Adrenal gland (tissue), 12 donors: Measurements from ENCODE around the gene KRTAP10-2. TPM values are rescaled to one million over a fixed set of nuclear protein-coding genes. Genes with fewer than 3 reads are reported as not detected.

ENCODE experiments used
- DNase-seq, 7 donors: peaks; one replicate each; pipeline ENCODE4 v3.0.0-alpha.2; 2019 to 2020
- H3K27ac ChIP-seq, 5 donors: fragments of 200-600 bp; sonication (generic) in 4 of 5; 1 replicate in 3 of 5; 2 replicates in 2 of 5; pipeline versions ENCODE4 v1.5.1 to v1.8.0; 2016 to 2020; ENCODE audit warnings: mild to moderate bottlenecking in 1 of 5
- H3K27me3 ChIP-seq: fragments of 200-600 bp; 2 replicates; pipeline ENCODE4 v1.8.0; 2021
- H3K36me3 ChIP-seq, 2 donors: fragments of 200-600 bp; replicated peaks in 1 of 2; 1 replicate in 1 of 2; 2 replicates in 1 of 2; pipeline versions ENCODE4 v1.5.1 to v1.8.0; 2018 to 2022
- H3K4me1 ChIP-seq, 2 donors: fragments of 200-600 bp; replicated peaks in 1 of 2; 1 replicate in 1 of 2; 2 replicates in 1 of 2; pipeline versions ENCODE4 v1.5.1 to v1.8.0; 2018 to 2021
- H3K4me3 ChIP-seq, 4 donors: fragments of 200-600 bp; sonication (generic) in 3 of 4; one replicate each; pipeline ENCODE4 v1.5.1; 2016 to 2018
- H3K9me3 ChIP-seq, 3 donors: fragments of 200-600 bp; sonication (generic) in 1 of 3; replicated peaks in 1 of 3; 1 replicate in 2 of 3; 2 replicates in 1 of 3; pipeline versions ENCODE4 v1.5.1 to v1.8.0; 2016 to 2021
- CTCF ChIP-seq, 6 experiments: fragments of 450-650 bp in 4 of 6; fragments of 200-600 bp in 2 of 6; sonication (generic) in 1 of 6; IDR thresholded peaks; 1 replicate in 5 of 6; 2 replicates in 1 of 6; pipeline versions ENCODE4 v1.5.1 to v1.8.0; 2016 to 2021; ENCODE audit warnings: antibody characterized with exemption in 6 of 6, mild to moderate bottlenecking in 2 of 6, moderate library complexity in 1 of 6
- POLR2A ChIP-seq, 2 donors: fragments of 450-650 bp; IDR thresholded peaks; one replicate each; pipeline ENCODE4 v1.6.1; 2017; ENCODE audit warnings: antibody characterized with exemption in 2 of 2, mild to moderate bottlenecking in 2 of 2, moderate library complexity in 1 of 2
- WGBS, 4 donors: extraction: QIAGEN DNeasy Blood & Tissue Kit in 2 of 4; methylation state at CpG; one replicate each; pipeline versions ENCODE4 v1.1.5 to v1.1.7; 2013 to 2017; 5-methylcytosine and 5-hydroxymethylcytosine counted together
- intact Hi-C, 2 donors: fragments of 100-400 bp; cut with DNase I; formaldehyde crosslinking; loops; one replicate each; pipeline versions ENCODE4 v1.14.1 to v1.15.0; 2022 to 2023
- polyA plus RNA-seq, 3 donors: library from polyadenylated mRNA; stranded (reverse); fragments of 200-250 nt in 2 of 3; fragments of 350-450 nt in 1 of 3; fragmentation: Illumina TruSeq in 1 of 3; extraction: RNeasy Lipid Tissue Mini Kit (QIAGEN cat#74804) in 1 of 3; gene quantifications; one replicate each; pipeline ENCODE4 v1.2.3, GENCODE V29; 2013 to 2014
- total RNA-seq, 9 donors: library from RNA; depleted of rRNA in 4 of 9; stranded (reverse); fragments of >200 nt in 4 of 9; fragments of 120-200 nt in 1 of 9; fragmentation: NEBNext Ultra II Directional in 1 of 9; extraction: Animal tissue kit (Norgen Biotek cat#: 25700) in 1 of 9; gene quantifications; one replicate each; pipeline versions ENCODE4 v1.1.0 to v1.2.4, GENCODE V29; 2013 to 2023
- donor health status: healthy with polysubstance abuse.
- donor health status: Bipolar disorder and iron deficiency.
- donor health status: DM: yes; HTN: yes; CAD: no.
- donor health status: DM: no; HTN: no; CAD: no.
- donor health status: DM: no; HTN: no; CAD: no.
- donor health status: DM: yes; HTN: yes; CAD: no.

KRTAP10-2 gene
- total and polyA plus RNA-seq, 12 donors, result not detected

GRCh38 chr21:44511938-44512275, 39.4 kb downstream of the KRTAP10-2 start:
- H3K4me1 ChIP-seq, result no peaks in the 10 kb centered on the region
- no peak for TF ChIP-seq CTCF (IDR thresholded peaks at IDR 0.05)
- TF ChIP-seq POLR2A (IDR thresholded peaks at IDR 0.05), result no peak
- WGBS, 4 donors, result 72 to 82% (median 77%) methylated on average over 8 of the region's 8 CpGs
- no peaks in the 10 kb centered on the region for H3K36me3 ChIP-seq
- H3K27ac ChIP-seq, result no peak overlapping the region
- intact Hi-C loops, result loop anchor here (5.0 kb wide), 1 partner anchor 280 kb away; no protein-coding TSS in a partner anchor
- DNase-seq, result no peak
- H3K4me3 ChIP-seq, result no peak overlapping the region
- no peaks in the 10 kb centered on the region for H3K9me3 ChIP-seq
- H3K27me3 ChIP-seq, result peaks cover 8% of the 10 kb centered on the region

- DNase-seq, result no peak
- H3K4me3 ChIP-seq, result no peak overlapping the region
- TF ChIP-seq CTCF (IDR thresholded peaks at IDR 0.05) (no peak), POLR2A (IDR thresholded peaks at IDR 0.05) (no peak)
- H3K9me3 ChIP-seq, result no peaks in the 10 kb centered on the region
- H3K4me1 ChIP-seq, result no peaks in the 10 kb centered on the region
- intact Hi-C loops, result loop anchor here (5.0 kb wide), 1 partner anchor 281 kb away; no protein-coding TSS in a partner anchor
- no peak overlapping the region for H3K27ac ChIP-seq
- peaks cover 8% of the 10 kb centered on the region for H3K27me3 ChIP-seq
- no peaks in the 10 kb centered on the region for H3K36me3 ChIP-seq
- 75 to 85% (median 79%) methylated on average over 7 to 11 of the region's 11 CpGs for WGBS, 4 donors
Observed at GRCh38 chr21:44511219-44511937, 39.9 kb downstream of the KRTAP10-2 start.

- no peaks in the 10 kb centered on the region for H3K36me3 ChIP-seq
- intact Hi-C loops, result loop anchor here (5.0 kb wide), 1 partner anchor 282 kb away; no protein-coding TSS in a partner anchor
- H3K4me3 ChIP-seq, result no peak overlapping the region
- WGBS, 4 donors, result 2 to 41% (median 9%) methylated on average over 4 to 36 of the region's 36 CpGs
- TF ChIP-seq CTCF (IDR thresholded peaks at IDR 0.05) (peak; percentile 61 to 80 (median 74)), POLR2A (IDR thresholded peaks at IDR 0.05) (no peak)
- H3K9me3 ChIP-seq, result no peaks in the 10 kb centered on the region
- H3K4me1 ChIP-seq, result no peaks in the 10 kb centered on the region
- DNase-seq, result peak; percentile 33 to 64 (median 52)
- no peak overlapping the region for H3K27ac ChIP-seq
- H3K27me3 ChIP-seq, result peaks cover 8% of the 10 kb centered on the region
Observed at GRCh38 chr21:44510508-44511218, 40.6 kb downstream of the KRTAP10-2 start.

- intact Hi-C loops, result loop anchor here (5.0 kb wide), 1 partner anchor 282 kb away; no protein-coding TSS in a partner anchor
Observed at GRCh38 chr21:44510109-44510507, 41.2 kb downstream of the KRTAP10-2 start.

More at GRCh38 chr21:44510109-44510507, 41.2 kb downstream of the KRTAP10-2 start:
- Histone ChIP-seq H3K27ac (no peak overlapping the region), H3K9me3 (no peaks in the 10 kb centered on the region), H3K4me3 (no peak overlapping the region), H3K27me3 (peaks cover 8% of the 10 kb centered on the region), H3K4me1 (no peaks in the 10 kb centered on the region), H3K36me3 (no peaks in the 10 kb centered on the region)
- DNase-seq, result no peak
- no peak for TF ChIP-seq POLR2A (IDR thresholded peaks at IDR 0.05)
- TF ChIP-seq CTCF (IDR thresholded peaks at IDR 0.05), result no peak
- 49 to 63% methylated on average over 18 of the region's 18 CpGs; no CpG with 5 or more reads in 2 of the 4 donors for WGBS, 4 donors
